HK-2 (cell line): ENCODE measurements around the gene CEP85L.
A peak's percentile ranks its signal among the peaks of the same experiment; 100 is the strongest.

Experiments
- DNase-seq: peaks from one replicate; pipeline ENCODE4 v3.0.0-alpha.2; 2018; ENCODE audit not compliant: unreplicated experiment

CEP85L gene

GRCh38 chr6:118651282-118652050 lies at the start of gene CEP85L:
CEP85L (minus strand) TSS chr6:118651591; CDS start chr6:118651269, 322 bp downstream.
- peak; percentile 90 for DNase-seq

GRCh38 chr6:118700531-118700930 lies 49.1 kb upstream of the CEP85L start:
- DNase-seq, result no peak

GRCh38 chr6:118697554-118697953 lies 46.2 kb upstream of the CEP85L start:
- no peak for DNase-seq

- no peak for DNase-seq
These were observed 44.9 kb upstream of the CEP85L start for GRCh38 chr6:118696271-118696670.

- no peak for DNase-seq
These were observed 42.2 kb upstream of the CEP85L start for GRCh38 chr6:118693562-118693961.

- DNase-seq, result no peak
These were observed 34.5 kb upstream of the CEP85L start for GRCh38 chr6:118685823-118686449.

DNA sequence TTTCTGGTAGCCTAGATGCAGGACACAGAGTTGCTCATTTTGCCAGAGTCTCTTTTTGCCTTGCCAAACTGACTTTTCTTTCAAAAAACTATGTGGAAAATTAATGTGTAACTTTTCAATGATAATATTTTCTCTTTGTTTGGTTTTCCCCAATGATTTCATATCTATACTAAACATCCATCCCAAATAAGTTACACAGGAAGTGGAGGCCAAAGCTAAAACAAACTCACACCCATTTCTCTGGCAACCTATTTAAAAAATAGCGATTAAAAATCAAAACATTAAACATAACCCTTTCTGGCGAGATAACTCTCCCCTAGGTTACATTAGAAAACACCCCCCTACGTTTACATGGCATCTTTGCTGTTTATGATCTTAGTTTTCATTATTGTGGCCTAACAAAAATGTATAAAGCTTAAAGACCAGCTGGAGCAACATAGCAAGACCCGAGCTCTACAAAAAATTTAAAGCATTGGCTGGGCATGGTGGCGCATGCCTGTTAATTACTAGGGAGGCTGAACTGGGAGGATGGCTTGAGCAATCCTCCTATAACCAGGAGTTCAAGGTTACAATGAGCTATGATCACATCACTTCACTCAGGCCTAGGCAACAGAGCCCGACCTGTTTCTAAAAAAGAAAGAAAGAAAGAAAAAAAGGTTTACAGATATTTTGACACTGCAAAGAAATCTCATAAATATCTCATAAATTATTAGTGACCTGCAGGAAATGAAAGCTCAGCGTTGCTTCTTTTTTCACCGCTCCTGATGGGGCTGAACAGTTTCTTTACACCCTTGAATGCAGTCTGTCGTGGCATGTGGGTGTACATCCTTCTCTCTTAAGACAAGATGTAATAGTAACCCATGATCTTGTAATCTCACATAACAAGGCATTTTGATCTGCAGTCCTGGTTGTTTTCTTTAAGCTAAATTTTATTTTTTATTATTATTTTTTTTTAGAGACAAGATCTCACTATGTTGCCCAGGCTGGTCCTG lies 32.8 kb upstream of the CEP85L start:
- DNase-seq, result no peak

GRCh38 chr6:118680452-118681095 lies 29.2 kb upstream of the CEP85L start:
- DNase-seq, result no peak

GRCh38 chr6:118679327-118679901 lies 28.0 kb upstream of the CEP85L start:
- no peak for DNase-seq

DNA sequence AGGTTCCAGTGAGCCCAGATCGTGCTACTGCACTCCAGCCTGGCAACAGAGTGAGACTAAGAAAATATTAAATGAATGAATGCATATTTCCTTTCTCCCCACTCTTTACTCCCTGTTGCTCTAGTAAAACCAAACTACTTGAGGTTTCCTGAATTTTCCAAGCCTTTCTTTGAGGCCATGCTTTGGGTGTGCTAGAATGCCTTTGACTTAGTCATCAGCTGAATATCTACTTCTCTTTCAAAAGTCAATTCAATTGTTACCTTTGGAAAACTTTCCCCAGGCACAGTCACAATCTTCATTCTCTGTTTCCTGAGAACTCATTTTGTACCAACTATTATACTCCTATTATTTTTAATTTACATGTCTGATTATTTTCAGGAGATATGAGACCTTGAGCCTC lies 27.5 kb upstream of the CEP85L start:
- DNase-seq, result no peak

GRCh38 chr6:118677193-118677592 lies 25.8 kb upstream of the CEP85L start:
- DNase-seq, result no peak

DNA sequence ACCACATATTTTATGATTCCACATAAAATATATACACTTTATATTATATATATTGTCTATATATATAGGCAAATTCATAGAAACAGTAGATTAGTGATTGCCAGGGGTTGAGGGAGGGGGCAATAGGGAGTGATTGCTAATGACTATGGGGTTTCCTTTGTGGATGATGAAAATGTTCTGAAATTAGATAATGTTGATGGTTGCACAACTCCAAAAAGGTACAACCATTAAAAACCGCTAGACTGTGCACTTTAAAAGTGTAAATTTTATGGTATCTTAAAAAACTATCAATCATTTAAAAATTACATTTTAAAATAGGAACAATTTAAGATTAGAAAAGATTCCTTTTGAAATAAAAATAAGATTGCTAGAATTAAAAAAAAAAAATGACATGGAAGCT lies 23.8 kb upstream of the CEP85L start:
- no peak for DNase-seq

DNA sequence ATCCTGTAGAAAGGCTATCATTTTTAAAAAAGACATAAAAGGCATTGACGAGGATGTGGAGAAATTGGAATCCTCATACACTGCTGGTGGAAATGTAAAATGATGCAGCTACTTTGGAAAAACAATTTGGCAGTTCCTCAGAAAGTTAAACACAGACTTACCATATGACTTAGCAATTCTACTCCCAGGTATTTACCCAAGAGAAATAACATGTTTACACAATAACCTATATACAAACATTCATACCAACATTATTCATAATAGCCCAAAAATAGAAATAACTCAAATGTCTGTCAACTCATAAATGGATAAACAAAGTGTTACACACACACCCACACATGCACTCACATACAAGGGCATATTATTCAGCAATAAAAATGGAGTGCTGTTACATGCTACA lies 23.4 kb upstream of the CEP85L start:
- DNase-seq, result no peak

DNA sequence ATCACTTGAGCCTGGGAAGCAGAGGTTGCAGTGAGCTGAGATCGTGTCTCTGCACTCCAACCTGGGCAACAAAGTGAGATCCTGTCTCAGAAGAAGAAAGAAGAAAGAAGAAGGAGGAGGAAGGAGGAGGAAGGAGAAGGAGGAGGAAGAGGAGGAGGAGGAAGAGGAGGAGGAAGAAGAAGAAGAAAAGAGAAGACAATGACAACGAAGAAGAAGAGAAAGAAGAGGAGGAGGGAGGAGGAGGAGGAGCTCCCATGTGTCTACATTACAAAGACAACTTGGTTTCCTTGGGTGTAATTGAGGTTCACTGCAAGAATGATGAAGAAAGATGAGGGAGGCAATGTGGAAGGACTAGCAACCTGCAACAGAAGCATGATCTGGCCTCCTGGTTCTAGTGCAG lies 21.3 kb upstream of the CEP85L start:
- no peak for DNase-seq

DNA sequence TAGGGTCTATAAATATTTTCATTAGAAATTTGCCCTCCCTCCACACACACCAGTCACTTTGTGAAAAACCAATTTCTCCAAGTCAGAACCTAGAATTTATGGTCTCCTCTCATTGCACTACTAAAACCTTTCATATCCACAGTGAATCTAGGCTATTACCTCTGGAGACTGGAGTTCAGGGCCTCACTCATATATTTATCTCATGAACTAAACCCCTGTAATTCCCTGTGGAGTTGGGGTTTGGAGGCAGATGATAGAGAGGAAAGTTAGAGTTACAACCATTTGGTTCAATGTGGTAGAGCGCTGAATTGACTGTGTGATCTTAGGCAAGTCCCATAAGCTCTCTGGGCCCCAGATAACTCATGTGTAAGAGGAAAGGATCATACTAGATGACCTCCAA lies 18.2 kb upstream of the CEP85L start:
- DNase-seq, result no peak

DNA sequence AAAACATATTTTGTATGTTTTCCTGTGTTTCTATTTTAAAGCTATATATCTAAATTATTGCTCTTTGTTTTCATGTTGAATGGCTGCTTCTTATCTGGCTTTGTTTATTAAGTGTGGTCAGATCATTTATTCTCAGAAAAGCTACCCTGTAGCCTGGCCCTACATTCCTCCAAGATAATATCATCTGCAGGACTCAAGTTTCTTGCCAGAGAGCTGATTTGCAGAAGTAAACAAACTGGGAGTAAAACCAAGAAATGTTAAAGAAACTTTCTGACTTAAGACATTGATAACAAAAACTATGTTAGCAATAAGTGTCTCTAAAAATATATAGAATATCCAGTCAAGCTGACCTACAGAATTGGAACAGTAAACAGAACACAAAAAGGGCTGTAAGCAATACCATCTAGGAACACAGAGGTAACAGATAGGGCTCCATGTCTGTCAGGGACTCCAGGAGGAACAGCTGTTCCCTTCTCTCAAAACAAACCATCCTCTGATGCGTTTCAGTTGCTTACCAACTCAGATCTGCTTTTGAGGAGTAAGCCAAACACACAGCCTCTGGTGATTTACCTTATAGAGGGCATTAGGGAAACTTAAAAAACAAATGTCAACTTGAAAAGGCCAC lies 17.5 kb upstream of the CEP85L start:
- DNase-seq, result no peak

DNA sequence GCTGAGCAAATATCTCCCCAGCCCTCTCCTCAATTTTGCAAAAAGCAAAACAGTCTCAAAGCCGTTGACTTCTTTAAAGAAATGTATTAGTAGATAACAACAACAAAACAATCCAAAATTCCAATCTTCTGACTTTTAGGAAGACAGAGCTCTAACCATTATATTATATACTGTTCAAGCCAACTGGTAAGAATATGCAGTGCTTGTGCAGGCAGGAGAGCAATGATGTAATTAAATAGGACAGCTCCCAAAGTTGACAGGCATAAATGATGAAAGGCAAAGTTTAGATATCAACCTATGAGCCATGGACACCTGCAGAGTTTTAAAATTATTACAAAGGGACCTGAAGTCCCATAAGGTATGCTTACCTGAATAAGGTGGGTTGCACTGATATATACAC lies 16.6 kb upstream of the CEP85L start:
- no peak for DNase-seq

- DNase-seq, result no peak
These were observed 13.6 kb upstream of the CEP85L start for GRCh38 chr6:118665011-118665410.

- no peak for DNase-seq
These were observed 12.9 kb upstream of the CEP85L start for GRCh38 chr6:118663993-118664985.

- DNase-seq, result no peak
These were observed 10.4 kb upstream of the CEP85L start for GRCh38 chr6:118661831-118662230.
